GM19463 (cell line): Measurements from ENCODE around the gene MIPOL1.
"Not testable (repeated sequence)": the region's sequence is repeated elsewhere in the genome, so short reads cannot be mapped to it uniquely, and the experiment has no call there.

Experiments used
- ATAC-seq: cut with Tn5 transposase; IDR thresholded peaks from one replicate; pipeline ENCODE4 v1.9.1; 2021; ENCODE audit warnings: mild to moderate bottlenecking, moderate library complexity; ENCODE audit not compliant: unreplicated experiment

Gene MIPOL1

DNA sequence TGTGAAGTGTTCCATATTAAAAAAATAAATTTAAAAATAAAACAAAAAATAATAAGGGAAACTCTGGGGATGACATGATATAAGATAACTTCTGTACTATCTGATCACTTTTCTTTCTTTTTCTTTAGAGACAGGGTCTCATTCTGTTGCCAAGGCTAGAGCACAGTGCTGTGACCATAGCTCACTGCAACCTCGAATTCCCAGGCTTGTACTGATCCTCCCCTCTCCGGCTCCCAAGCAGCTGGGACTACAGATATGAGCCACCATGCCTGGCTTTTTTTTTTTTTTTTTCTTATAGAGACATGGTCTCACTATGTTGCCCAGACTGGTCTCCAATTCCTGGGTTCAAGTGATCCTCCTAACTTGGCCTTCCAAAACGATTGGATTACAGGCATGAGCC is 10.4 kb upstream of the MIPOL1 start:
- no peak for ATAC-seq

DNA sequence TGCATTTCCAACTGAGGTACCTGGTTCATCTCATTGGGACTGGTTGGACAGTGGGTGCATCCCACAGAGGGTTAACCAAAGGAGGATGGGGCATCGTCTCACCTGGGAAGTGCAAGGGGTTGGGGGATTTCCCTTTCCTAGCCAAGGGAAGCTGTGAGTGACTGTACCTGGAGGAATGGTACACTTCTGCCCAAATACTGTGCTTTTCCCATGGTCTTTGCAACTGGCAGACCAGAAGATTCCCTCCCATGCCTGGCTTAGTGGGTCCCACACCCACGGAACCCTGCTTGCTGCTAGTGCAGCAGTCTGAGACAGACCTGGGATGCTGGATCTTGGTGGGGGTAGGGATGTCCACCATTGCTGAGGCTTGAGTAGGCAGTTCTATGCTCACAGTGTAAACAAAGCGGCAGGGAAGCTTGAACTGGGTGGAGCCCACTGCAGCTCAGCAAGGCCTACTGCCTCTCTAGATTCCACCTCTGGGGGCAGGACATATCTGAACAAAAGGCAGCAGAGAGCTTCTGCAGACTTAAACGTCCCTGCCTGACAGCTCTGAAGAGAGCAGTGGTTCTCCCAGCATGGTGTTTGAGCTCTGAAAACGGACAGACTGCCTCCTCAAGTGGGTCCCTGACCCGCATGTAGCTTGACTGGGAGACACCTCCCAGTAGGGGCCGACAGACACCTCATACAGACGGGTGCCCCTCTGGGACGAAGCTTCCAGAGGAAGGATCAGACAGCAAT is 9.7 kb upstream of the MIPOL1 start:
- not testable (repeated sequence) for ATAC-seq

DNA sequence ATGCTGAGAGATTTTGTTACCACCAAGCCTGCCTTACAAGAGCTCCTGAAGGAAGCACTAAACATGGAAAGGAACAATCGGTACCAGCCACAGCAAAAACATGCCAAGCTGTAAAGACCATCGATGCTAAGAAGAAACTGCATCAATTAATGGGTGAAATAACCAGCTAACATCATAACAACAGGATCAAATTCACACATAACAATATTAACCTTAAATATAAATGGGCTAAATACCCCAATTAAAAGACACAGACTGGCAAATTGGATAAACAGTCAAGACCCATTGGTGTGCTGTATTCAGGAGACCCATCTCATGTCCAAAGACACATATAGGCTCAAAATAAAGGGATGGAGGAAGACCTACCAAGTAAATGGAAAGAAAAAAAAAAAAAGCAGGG is 8.0 kb upstream of the MIPOL1 start:
- not testable (repeated sequence) for ATAC-seq

DNA sequence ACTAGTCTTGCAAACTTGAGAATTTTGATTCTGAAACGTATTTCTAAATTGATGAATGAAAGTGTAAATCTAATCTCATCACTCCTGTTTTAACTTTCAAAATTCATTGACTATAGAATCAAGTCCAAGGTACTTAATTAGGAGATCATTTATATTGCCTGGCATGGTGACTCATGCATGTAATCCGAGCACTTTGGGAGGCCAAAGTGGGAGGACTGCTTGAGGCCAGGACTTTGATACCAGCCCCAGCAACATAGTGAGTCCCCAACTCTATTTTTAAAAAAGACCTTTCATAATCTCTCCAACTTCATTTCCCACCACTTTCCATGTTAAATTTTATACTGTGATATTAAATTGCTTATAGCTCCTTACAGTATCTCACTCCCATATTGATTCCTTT is 3.0 kb upstream of the MIPOL1 start:
- no peak for ATAC-seq

DNA sequence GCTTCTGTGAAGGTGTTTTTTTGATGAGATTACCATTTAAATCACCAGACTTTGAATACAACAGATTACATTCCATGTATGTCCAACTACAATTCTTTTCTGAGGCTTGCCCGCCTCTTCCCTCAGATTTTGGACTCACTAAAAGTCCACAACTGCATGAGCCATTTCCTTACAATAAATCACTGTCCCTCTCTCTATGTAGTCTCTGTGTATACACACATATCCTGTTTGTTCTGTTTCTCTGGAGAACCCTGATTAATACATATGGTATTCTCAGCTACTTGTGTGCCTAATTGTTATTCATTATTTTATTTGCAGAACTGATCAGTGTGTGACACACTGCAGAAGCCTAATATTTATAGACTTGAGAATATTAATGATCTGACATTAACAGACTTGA is 2.4 kb upstream of the MIPOL1 start:
- no peak for ATAC-seq

DNA sequence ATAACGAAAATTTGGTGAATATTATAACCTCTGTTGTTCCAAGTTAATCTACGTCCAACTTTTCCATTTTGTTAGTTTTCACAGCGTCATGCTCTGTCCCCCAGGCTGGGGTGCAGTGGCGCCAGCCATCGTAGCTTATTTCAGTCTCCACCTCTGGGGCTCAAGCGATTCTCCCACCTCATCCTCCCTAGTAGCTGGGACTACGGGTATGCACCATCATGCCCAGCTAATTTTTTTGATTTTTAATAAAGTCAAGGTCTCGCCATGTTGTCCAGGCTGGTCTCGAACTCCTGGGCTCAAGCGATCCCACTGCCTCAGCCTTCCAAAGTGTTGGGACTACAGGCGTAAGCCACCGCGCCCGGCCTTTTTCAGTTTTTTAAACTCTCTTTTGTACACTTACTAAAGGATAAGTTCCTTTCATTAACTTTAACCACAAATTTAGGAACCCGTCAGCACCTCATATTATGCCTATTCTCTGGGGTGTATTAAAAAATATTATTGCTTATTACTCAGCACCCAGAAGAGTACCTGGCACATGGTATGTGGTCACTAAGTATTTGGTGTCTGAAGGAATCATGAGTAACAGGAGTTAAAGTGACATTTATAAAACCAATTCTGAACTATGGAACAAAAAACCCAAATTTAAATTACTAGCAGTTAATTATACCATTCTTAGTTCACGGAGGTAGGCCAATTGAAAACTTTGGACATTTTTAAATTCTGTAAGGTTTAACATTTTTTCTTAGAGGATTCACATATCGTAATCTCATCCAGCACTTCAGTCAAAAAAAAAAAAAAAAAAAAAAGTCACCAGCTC is 925 bp upstream of the MIPOL1 start:
- no peak for ATAC-seq

DNA sequence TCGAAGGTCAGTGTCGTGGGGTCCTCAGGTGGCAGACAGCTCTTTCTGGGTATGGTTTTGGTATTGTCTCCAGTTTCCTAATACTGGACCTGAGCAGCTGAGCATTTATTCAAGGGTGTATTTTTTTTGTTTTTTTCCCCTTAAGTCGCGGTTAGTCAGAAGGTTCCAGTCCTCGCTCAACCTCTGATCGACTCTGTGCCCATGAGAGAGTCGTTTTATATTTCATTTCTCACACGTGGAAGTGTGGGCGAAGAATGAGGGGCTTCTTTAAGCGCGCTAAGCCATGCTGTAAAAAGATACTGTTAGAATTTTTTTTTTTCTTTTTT is 499 bp downstream of the MIPOL1 start:
- no peak for ATAC-seq

DNA sequence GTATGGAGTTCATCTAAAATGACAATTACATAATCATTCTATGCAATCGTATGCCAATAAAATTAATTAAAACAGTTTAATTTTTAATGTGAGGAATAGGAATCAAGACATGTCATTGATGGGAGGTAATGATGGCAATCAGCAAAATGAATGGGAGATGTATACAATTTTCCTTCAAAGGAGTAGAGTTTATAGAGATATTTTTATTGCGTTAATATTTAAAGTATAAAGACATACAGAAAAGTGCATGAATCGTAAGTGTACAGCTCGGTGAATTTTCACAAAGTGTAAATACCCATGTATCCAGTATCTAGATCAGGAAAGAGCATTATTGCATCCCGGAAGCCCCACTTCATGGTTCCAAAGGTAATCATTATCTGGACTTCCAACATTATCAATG is 1.2 kb downstream of the MIPOL1 start:
- ATAC-seq, result no peak

DNA sequence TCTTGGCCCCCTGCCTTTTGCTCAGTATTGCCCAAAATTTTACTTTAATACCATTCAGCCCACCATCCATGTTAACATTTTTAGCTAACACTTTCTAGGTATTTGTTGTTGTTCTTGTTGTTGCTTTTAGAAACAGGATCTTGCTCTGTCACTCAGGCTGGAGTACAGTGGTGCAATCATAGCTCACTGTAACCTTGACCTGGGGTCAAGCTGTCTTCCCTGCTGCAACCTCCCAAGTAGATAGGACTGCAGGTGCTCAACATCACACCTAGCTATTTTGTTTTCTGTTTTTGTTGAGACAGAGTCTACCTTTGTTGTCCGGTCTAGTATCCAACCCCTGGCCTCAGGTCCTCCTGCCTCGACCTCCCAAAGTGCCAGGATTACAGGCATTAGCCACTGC is 4.0 kb downstream of the MIPOL1 start:
- ATAC-seq, result no peak

DNA sequence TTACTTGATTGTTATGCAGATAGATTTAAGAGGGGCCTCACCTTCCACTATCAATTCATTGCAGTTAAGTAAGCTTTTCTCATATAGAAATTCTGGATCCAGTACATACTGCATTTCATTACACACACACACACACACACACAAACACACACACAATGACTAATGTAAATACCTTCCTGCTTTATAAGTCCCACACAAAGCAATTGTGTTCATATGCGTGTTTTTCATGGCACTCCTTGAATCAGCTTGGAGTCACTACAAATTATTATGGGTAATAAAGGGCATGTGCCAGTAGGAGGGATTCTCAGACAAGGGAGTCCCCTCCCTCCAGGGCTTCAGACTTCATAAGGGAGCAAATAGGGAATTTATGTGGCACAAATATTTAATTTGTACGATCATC is 4.5 kb downstream of the MIPOL1 start:
- no peak for ATAC-seq

DNA sequence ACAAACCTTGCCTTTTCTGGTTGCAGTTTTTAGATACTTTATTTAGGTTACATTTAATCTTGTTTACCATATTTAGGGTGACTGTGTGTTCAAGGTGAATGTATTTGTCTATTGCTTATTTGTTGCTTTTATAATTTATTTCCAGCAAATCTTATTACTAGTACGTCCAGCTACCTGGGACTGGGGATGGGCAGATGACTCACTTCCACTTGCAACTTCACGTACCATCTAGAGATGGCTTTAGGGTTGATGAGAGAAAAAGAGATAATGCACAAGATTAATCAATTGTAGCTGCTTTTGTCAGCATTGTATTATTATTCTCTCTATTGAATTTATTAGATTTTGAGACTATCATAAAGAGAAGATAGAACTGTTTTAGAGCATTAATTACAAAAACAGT is 5.1 kb downstream of the MIPOL1 start:
- ATAC-seq, result no peak

DNA sequence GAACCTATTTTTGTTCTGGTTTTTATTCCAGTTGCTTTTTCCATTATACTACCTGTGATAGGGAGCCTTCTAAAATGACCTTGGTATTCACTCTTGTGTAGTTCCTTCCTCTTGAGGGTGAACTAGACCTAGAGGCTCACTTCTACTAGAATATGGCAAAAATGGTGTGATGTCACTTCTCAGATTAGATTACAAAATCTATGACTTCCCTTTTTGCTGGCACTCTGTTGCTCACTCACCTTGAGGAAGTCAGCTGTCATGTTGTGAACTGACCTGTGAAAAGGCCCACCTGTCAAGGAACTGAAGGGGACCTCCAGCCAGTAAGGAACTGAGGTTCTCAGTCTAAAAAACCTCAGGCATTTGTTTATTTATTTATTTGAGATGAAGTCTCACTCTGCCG is 5.7 kb downstream of the MIPOL1 start:
- ATAC-seq, result no peak

DNA sequence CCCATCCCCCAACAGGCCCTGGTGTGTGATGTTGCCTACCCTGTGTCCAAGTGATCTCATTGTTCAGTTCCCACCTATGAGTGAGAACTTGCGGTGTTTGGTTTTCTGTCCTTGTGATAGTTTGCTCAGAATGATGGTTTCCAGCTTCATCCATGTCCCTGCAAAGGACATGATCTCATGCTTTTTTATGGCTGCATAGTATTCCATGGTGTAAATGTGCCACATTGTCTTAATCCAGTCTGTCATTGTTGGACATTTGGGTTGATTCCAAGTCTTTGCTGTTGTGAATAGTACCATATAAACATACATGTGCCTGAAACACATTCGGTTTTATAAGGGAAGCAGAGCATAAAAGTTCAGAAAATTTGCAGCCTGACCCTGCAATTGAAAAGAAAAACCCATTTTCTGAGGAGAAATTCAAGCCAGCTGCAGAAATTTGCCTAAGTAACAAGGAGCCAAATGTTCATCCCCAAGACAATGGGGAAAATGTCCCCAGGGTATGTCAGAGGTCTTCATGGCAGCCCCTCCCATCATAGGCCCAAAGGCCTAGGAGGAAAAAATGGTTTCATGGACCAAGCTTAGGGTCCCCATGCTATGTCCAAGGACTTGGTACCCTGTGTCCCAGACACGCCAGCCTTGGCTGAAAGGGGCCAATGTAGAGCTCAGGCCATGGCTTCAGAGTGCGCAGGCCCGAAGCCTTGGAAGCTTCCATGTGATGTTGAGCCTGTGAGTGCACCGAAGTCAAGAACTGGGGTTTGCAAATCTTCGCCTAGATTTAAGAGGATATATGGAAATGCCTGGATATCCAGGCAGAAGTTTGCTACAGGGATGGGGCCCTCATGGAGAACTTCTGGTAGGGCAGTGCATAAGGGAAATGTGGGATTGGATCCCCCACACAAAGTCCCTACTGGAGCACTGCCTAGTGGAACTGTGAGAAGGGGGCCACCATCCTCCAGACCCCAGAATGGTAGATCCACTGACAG is 8.2 kb downstream of the MIPOL1 start:
- ATAC-seq, result not testable (repeated sequence)

DNA sequence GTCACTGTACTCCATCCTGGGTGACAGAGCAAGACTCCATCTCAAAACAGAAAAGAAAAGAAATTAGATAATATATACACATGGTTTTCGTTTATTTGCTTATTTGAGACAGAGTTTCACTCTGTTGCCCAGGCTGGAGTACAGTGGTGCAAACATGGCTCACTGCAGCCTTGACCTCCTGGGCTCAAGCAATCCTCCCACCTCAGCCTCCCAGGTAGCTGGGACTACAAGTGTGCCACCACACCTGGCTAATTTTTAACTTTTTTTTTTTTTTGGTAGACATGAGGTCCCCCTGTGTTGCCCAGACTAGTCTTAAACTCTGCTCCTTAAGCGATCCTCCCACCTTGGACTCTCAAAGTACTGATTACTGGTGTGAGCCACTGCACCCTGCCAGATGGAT is 11.9 kb downstream of the MIPOL1 start:
- not testable (repeated sequence) for ATAC-seq

DNA sequence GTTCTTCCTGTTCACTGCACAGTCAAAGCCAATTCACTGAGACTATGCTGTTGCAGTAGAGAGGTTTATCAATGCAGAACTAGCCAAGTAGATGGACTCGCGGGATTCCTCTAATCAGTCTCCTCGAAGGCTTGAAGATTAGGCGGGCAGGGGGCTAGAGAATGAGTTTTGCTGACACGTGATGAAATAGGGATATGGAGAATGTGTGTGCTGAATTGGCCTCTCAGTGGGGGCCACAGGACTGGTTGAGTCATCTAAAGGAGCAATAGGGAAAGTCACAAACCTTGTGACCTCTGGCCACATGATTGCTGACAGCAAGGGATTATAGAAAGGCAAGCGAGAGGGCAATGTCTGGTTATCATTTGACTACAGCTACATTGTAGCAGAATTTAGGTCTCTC is 12.7 kb downstream of the MIPOL1 start:
- no peak for ATAC-seq

DNA sequence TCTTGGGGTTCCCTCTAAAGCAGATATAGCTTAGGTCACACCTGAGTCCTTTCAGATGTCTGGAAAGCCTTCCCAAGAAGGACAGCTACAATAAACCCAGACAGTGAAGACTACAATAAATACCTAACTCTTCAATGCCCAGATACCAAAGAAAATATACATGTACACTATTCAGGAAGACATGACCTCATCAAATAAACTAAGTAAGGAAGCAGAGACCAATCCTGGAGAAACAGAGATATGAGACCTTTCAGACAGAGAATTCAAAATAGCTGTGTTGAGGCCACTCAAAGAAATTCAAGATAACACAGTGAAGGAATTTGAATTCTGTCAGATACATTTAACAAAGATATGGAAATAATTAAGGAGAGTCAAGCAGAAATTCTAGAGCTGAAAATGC is 15.3 kb downstream of the MIPOL1 start:
- ATAC-seq, result no peak

DNA sequence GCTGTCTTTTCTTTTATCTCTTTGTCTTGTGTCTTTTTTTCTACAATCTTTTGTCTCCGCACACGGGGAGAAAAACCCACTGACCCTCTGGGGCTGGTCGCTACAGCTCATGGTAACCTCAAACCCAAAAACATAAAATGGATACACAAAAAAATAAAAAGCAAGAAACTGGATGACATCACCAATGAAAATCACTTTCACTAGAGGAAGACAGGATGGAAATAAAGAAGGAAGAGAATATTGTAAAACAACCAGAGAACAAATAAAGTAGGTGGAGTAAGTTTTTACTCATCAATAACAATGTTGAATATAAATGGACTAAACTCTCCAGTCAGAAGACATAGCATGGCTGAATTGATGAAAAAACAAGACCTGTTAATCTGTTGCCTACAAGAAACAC is 17.6 kb downstream of the MIPOL1 start:
- no peak for ATAC-seq

DNA sequence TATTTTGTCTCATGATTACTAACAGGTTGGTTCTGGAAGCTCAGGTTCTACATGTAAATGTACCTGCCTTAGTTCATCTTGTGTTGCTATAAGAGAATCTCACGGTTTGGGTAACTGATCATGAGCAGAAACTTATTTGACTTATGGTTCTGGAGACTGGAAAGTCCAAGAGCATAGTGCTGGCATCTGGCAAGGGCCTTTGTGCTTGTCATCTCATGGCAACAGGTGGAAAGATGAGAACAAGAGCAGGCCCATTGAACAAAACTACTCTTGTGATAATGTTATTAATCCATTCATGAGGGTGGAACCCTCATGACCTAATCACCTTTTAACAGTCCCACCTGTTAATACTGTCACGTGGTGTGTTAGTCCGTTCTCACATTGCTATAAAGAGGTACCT is 23.3 kb downstream of the MIPOL1 start:
- no peak for ATAC-seq

DNA sequence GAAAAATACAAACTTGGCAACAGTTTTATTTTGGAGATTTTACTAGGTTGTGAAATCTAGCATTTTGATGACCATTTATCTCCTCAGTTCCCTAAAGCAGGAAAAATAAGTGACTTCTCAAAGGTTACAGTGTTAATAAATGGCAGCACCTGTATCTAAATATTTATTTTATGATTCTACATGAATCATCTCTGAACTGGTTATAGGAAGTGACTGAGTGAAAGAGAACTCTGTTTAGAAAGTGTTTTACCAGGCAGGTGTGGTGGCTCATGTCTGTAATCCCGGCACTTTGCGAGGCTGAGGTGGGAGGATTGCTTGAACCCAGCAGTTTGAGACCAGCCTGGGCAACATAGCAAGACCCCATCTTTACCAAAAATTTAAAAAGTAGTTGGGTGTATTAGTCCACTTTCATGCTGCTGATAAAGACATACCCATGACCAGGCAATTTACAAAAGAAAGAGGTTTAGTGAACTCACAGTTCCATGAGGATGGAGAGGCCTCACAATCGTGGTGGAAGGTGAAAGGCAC is 26.3 kb downstream of the MIPOL1 start:
- ATAC-seq, result no peak

DNA sequence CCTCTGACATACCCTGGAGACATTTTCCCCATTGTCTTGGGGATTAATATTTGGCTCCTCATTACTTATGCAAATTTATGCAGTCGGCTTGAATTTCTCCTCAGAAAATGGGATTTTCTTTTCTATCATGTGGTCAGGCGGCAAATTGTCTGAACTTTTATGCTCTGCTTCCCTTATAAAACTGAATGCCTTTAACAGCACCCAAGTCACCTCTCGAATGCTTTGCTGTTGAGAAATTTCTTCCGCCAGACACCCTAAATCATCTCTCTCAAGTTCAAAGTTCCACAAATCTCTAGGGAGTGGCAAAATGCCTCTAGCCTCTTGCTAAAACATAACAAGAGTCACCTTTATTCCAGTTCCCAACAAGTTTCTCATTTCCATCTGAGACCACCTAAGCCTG is 27.9 kb downstream of the MIPOL1 start:
- ATAC-seq, result not testable (repeated sequence)

DNA sequence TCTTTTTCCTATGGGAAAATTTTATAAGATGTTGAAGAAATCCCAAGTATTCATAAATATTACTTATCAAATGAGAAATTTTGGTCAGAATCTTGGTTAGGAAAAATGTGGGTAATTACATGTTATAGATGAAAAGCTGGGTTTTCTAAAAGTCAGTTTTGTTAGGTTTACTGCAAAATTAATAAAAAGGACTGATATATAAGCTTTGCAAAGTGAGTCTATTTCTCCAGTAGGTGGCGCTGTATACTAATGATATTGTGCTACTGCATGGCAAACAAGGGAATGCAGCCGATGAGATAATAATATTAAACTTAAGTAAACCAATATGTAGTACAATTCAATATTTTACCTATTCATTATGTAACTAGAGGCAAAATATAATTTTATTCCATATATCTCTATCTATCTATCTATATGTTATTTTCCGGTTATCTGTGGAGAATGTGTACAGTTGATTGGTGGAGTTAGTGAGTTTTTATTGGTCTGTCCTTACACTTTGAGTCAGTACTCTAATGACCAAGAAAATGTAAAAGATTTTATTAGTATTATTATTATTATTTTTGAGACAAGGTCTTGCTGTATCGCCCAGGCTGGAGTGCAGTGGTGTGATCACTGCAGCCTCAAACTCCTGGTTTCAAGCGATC is 32.9 kb downstream of the MIPOL1 start:
- peak; percentile 71 for ATAC-seq
